Epidermal melanocyte (primary cell): ENCODE data around the gene MOGAT2.

Experiments used
- DNase-seq: peaks from one replicate; pipeline ENCODE4 v3.0.0; 2011; ENCODE audit warnings: low spot score; ENCODE audit not compliant: insufficient read length

The MOGAT2 gene

DNA sequence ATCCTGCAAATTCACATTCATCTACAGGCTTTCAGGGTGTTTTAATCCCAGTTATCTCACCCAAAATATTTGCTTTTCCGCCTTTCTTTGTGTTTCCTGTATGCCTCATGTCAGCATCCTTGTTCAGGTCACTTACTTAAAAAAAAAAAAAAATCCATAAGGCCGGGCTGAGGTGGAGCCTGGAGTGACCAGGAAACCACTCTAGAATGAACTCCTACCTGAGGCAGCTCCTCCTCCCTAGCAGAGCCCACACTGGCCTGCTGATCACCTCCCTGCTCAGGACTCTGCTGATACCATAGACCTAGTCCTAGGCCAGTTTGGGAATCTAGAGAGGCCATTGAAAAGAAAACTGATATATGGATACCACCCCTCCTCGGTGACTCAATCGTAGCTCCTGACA lies 42.2 kb downstream of the MOGAT2 start:
- no peak for DNase-seq

DNA sequence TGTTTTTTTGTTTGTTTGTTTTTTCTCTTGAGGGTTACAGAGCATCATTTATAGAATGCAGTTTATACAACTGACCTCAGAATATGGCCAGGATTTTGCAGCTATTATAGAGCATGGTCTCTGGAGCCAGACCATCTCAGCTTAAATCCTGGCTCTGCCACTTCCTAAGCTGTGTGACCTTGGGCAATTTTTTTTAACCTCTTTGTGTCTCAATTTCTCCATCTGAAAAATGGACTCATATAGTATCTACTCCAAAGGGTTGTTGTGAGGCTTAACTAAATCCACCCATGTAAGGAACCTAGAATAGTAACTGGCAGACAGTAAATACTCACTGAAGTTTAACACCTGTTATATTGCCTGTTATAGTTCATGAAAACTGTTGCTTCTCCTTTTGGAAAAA lies 42.6 kb downstream of the MOGAT2 start:
- no peak for DNase-seq

DNA sequence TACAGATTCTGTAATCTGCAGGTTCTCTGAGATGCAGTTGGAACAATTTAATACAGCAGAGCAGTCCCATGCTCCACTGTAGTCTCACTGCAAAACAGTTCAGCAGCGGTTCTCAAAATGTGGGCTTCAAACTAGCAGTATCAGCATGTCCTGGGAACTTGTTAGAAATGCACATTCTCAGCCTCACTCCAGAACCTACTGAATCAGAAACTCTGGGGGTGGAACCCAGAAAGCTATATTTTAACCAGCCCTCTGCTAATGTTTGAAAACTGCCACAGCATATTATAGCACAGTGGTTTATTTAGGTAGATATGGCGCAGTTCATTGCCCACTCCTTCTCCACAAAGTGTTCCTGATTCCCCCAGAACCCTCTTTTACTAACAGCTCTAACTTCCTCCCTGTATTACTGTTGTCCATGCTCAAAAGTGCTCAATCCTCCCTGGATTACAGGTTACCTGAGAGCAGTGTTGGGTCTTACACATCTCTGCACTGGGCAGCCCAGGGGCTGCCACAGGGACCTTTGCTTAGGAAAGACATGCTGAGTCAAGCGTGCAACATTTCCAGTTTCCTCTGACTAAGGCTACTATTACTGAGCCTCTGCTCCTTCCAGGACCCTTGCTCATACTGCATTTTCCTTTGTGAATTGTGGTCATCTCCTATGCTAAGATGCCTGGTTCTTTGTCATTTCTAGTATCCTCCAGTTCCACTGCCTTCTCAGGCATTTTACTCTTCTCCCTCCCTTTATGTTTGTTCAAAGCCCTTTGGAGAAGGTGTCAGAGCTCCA lies 43.3 kb downstream of the MOGAT2 start:
- DNase-seq: no peak

DNA sequence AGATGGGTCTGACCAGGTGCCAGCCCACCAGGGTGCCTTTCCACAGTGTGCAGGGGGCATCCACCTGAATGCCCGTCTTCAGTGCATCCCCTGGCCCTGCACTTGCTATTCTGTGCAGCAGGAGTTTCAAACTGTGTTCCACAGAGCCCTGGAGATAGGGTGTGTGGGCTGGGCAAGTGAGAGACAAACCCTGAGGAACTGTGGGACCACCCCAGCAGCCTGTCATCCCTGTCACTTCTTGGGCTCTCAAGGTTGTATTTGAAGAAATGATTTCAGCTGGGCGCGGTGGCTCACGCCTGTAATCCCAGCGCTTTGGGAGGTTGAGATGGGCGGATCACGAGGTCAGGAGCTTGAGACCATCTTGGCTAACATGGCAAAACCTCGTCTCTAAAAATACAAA lies 44.5 kb downstream of the MOGAT2 start:
- DNase-seq: no peak

DNA sequence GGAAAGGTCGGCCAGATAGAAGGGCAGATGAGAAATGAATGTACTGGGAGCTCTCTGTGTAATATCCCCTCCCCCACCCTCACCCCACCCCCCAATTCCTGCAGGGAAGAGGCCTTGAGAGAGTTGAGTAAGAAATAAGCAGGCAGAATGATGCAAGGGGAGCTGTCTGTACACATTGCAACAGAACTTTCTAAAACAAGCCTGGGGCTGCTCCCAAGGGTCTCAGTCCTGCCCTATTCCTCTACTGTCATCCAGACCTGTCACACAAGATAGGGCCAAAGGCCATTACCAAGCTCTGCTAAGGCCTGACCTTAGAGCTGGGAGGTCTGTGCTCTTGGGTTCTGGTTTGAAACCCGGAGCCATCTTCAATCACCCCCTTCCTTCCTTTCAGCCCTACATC lies 45.2 kb downstream of the MOGAT2 start:
- no peak for DNase-seq

DNA sequence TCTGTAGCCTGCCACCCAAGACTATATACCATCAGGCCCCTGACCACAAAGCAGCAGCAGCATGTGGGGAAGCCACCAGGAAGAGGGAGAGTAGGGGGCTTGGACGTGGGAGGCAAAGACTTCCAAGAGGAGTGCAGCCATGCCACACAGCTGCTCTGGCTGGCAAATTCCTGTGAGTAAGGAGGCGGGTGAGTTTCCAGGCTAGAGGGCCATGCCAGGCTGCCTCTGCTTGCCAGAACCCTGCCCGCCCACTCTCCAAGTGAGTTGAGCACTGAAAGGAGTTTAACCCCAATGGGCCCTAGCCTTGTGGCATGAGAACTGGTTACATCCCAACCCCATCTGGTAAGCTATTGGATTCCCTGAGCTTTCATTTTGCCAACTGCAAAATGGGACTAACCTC lies 46.2 kb downstream of the MOGAT2 start:
- no peak for DNase-seq

DNA sequence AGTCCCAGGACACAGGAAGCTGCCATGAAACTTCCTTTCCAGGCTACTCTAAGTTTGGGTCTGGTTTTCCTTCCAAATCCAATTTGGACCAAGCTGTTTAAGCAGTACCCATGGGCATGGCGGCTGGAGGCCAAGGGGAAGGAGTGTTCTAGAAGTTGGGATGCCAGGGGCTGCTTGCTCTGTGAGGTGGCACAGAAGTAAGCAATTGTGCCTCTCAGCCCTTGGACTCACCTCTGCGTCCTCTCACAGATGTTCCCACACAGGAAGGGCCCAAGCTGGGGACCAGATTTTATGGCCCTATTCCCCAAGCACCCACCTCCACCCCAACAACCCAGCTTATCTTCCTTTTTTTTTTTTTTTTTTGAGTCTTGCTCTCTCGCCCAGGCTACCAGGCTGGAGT lies 47.5 kb downstream of the MOGAT2 start:
- no peak for DNase-seq

DNA sequence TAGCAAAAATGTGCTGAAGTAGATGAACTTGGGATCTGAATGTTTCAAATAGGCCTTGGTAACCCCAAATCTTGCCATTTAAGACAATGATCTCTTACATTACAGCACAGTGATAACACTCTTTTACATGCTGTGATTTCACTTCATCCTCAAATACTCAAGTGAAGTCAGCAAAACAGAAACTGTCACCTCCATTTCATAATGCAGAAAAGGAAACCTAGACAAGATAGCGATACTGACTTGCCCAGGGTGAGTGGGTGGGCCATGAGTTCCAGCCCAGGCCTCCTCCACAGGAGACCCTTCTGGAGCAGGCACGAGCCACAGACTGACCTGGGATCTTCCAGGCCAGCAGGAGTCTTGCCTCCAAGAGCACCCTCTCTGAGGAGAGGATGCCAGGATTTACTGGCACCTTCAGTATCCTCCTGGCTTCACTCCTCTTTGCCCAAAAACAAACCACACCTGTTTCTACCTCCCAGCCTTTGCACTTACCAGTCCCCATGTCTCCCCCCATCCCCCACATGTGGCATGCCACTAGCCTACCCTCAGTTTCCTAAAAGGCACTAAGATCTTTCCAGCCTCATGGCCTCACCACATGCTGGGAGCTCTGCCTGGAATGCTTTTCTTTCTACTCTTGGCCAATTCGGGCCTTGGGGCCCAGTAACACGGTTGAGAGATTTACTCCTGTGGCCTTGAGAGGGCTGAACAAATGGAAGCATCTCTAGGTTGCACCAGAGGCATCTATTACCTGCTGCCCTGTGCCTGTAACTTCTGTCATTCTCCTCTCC lies 49.0 kb downstream of the MOGAT2 start:
- DNase-seq: no peak

DNA sequence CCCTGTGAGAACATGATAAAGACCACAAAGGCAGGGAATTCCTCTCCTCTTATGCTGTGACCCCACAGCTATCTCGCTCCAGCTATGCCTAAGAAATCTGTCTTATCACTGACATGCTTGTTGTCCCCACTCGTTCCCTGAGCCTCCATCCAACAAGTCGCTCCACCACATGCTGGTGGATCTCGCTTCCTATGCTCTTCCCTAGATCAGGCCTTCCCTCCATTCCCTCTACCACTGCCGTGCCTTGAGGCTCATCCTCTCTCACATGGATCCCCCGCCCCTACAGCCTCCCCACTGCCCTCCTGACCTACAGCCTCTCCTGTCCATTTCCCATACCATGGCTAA lies 49.6 kb downstream of the MOGAT2 start:
- no peak for DNase-seq

DNA sequence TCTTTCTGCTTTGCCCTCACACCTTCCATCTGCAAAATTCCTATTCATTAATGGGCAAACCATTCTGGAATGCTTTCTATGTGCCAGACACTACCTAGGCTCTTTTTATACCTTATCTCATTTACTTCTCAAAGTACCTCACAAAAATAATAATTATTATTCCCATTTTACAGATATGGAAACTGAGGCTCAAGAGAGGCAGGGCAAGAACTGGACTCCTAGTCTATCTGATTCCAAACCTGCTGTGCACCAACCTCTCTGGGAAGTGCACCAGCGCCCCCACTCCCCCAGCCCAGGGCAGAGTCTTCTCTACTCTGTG lies 50.1 kb downstream of the MOGAT2 start:
- DNase-seq: no peak

DNA sequence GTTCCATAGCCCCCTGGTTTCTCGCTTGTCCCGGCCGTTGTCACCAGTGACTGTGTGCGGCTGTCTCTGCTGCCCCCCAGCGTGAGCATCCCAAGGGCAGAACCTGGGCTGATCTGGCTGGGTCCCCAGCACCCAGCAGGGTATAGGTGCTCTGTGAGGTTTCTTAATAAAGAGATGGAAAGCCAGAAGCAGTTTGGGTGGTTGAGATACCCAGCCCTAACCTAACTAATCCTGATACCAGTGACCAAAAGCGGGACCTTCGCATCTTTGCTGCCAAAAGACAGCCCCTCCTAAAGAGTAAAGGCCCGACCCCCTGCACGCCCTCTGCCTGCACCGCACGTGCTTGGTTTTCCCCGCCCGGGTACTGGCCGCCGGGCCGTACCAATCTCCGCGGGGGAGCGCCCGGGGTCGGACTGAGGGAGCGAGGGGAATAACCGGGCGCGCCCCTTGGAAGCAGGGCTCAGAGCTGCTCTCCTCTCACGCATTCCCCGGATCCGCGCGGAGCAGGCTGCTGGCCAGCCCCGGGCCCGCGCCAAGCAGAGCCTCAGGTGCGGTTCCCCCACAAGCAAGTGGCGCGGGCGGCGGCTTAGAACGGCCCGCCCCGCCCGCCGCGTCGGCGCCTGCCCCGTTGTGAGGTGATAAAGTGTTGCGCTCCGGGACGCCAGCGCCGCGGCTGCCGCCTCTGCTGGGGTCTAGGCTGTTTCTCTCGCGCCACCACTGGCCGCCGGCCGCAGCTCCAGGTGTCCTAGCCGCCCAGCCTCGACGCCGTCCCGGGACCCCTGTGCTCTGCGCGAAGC lies 50.7 kb downstream of the MOGAT2 start, which contains the start of gene DGAT2:
DGAT2 (plus strand) TSS at position 667 of the 797 bp plus-strand sequence. CDS start 214 bp downstream, outside the sequence.
- peak; percentile 44 for DNase-seq

DNA sequence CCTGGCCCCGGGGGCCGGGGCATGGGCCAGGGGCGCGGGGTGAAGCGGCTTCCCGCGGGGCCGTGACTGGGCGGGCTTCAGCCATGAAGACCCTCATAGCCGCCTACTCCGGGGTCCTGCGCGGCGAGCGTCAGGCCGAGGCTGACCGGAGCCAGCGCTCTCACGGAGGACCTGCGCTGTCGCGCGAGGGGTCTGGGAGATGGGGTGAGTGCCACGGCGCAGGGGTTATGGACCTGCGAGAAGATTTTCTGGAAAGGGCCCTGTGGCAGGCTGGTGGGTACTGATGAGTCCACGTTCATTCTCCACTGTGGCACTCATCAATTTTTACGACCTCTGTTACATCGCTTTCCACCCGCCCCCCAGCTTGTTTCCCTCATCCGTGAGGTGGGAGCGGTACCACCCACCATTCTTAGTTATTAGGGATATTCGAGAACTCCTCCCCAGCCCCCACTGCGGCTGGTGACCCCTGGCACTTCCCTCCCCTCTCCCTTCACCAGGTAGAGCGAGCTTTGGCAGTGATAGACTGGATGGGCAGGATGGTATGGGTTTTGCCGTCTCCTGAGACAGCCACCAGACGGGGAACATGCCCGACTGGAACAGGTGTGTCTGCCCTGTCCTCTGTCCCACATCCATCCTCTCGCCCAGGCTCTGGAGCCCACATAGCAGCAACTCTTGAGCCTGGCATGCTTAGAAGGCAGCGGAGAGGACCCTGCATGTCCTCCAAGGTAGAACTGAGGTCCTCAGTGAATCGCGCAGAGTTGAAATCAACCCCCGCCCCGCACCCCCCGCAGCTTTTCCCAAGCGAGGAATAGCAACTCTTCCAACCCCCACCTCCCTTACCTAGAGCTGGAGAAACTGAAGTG lies 51.5 kb downstream of the MOGAT2 start:
- DNase-seq: no peak

DNA sequence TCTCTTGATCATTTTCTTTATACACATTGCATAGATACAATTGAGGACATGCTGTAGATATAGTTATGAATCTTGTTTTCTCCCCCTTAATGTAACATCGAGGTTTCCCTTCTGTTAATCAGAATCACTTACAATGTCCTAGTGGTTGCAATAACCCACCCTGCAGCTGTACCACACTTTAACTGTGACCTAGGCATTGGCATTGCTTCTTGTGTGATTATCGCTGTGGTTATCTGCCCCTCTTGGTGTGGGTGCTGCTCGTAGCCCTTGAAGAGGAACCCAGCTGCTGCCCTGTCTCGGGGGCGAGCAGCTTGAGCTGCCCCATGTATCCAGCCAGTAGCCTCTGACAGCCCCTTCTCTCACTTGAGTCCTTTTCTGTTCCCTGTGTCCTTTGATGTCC lies 52.5 kb downstream of the MOGAT2 start:
- no peak for DNase-seq

DNA sequence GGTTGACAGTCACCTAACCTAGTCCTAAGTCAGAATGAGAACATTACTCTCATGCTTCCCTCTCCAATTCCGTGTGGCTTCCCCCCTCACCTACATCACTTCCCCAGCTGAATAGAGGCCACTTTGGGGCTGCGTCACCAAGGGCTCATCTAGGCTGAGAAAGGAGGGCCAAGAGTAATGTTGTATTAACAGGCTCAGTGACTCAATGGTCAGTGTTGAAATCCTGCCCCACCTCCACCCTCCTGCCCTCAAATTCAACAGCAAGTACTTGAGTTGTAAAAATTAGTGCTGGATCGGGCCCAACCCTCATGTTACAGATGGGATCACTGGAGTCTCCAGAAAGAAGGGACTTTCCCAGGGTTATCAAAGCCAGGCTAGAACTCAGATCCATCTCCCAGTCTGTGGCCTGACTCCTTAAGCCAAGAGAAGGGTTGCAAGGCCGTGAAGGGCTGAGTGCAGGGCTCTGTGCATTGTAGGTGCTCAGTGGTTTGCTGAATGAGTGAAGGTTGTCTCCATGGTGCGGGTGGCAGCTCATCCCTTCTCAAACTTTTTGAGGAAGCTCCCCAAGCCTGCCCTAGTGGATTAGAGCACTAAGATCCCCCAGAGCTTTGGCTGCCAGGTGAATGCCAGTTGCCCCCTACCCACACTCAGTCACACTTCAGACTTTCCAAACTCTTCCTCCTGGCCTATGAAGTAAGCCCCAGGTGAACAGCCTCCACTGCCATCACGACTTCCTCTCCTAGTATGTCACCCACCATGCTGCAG lies 54.2 kb downstream of the MOGAT2 start:
- no peak for DNase-seq

DNA sequence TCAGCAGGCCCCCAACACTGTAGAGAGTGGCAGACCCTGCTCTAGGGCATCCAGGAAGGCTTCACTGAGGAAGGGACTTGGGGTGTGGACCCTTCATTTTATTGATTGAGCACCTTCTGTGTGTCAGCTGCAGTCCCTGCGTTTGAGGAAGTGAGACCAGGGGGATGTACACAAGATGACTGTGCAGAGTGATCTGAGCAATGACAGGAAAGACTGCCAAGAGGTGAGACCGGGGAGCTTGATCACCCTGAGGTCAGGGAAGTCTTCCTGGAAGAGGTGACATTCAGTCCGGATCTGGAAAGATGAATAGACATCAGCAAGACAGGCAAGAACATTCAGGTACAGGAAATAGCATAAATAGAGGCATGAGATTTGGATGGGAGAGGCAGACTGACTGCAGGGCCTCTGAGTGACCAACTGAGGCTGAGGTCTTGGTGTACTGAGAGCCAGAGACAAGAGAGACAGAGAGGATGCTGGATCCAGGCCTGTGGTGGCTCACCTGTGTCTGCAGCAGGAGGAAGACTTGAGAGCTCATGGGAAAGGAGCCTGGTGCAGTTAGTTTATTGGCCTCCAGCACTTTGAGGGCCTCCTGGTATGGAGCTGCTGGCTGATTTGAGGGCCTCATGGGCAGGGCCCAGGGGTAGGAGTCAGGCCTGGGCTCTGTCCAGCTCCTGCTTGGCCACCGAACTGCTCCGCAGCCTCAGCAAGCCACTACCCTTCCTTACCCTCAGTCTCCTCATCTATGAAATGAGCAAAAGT lies 56.1 kb downstream of the MOGAT2 start:
- DNase-seq: no peak

DNA sequence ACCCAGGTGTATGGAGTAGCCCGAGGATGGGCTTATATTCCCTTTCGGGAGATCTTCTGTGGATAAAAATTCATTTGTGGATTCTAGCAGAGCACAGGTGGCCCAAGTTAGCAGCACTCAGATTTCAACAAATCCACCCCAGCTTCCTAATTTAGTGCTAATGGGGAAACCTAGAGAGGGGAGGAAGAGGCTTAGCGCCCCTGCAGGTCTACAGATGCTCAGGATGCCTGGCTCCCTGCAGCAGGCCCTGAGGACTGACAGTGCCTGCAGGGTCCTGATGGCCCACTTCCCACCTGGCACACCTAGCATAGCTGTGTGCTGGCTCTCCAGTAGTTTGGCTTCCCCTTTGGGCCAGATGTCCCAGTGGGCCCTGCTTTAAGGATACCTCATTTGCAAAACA lies 57.4 kb downstream of the MOGAT2 start:
- no peak for DNase-seq

DNA sequence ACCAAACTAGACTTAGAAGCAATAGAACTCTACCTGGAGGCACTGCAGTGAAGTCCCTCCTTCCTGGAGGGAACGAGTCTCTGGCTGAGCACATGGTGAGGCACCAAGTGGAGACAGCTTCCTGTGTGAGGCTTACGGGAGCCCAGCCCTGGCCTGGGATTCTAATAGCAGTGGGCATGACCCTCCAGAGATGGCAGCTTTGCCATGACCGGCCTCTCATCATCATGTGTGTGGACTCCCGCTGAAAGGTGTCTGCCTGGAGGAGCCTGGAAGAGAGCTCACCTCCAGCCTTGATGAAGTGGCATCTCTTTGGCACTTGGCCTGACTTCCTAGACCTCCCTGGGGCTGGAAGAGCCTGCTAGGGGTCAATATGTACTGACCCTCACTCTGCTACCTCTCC lies 58.9 kb downstream of the MOGAT2 start:
- no peak for DNase-seq

DNA sequence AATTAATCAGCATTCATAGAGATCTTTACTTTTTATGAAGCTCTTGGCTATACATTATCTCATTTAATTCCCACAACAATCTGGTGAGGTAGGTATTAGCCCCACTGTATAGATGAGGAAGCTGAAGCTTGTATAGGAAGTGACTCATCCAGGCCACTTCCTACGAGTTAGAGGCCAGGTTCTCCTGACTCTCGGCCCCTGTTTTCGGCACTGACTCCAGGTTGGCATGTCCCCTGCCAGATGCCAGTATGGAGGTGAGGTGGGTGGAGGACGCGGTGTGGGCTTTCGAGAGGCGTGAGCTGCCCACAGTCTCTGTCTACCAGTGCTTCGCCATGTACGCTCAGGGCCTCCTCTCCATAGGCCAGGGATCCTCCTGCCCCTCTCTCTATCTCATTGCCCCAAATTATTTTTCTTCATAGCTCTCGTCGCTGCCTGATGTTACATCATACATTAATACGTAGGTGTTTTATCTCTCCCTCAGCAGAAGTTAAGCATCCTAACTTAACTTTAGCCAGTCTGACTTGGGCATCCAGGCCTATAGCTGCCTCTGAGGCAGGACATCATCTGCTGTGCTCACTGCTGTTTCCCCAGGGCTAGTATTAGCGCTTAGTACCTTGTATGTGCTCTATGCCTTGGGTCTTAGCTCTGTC lies 59.9 kb downstream of the MOGAT2 start:
- DNase-seq: no peak

DNA sequence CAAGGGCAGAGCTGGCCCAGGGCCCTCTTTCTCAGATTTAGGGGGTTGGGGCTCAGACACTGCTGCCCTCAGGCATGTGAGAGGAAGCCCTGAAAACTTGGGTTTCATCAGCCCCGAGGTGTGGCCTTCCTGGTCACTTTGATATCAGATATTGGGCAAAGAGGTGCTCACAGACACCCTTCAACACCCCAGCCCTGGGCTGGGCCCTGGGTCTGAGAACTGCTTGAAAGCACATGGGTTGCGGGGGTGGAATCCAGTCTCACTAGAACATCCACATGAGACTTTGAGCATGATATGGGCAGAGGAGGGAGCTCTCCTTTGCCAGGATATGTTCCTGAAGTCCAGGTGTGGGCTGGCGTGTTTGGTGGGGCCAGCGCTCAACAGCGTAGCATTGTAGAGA lies 61.3 kb downstream of the MOGAT2 start:
- DNase-seq: no peak
